OCI-LY3 (cell line): ENCODE results near the gene PEAK1.

Experiments
- EZH2phosphoT487 ChIP-seq: fragments of 200-600 bp; shearing (Covaris generic); IDR thresholded peaks from 2 replicates; pipeline ENCODE4 v1.6.1; 2018; ENCODE audit warnings: antibody characterized with exemption, mixed run types, low read depth
- TF ChIP-seq, protein P1 (sequence below): fragments of 200-600, 300-600 bp; sonication (generic); IDR thresholded peaks from 2 replicates; pipeline ENCODE4 v1.5.1; 2014; ENCODE audit warnings: antibody characterized with exemption, low read length, low read depth

DNA sequence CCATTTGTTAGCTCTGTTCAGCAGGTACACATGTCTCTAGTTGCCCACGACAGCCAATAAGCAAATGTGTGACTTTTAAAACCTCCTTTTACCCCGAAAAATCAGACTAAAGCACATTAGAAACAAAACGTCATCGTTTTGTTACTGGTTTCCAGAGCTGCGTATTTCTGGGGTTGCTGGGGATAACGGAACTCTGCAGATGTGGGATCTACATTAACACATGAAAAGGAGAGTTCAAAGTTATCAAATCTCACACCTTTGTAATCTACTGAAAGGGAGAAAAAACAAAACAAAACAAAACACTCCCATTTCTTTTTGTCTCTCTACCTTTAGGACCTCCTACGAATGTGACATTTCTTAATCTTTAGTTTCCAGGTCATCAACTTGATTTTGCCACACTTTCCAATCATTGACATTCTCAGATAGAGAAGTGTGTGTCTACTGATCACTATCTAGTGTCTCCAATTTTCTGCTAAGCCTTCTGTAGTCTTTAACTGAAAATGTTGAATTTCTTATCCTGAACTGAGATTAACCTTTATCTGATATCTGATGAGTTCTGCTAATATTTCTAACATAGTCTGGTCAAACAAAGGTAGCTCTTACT lies 256.0 kb downstream of the PEAK1 start:
- TF ChIP-seq, protein P1, sequence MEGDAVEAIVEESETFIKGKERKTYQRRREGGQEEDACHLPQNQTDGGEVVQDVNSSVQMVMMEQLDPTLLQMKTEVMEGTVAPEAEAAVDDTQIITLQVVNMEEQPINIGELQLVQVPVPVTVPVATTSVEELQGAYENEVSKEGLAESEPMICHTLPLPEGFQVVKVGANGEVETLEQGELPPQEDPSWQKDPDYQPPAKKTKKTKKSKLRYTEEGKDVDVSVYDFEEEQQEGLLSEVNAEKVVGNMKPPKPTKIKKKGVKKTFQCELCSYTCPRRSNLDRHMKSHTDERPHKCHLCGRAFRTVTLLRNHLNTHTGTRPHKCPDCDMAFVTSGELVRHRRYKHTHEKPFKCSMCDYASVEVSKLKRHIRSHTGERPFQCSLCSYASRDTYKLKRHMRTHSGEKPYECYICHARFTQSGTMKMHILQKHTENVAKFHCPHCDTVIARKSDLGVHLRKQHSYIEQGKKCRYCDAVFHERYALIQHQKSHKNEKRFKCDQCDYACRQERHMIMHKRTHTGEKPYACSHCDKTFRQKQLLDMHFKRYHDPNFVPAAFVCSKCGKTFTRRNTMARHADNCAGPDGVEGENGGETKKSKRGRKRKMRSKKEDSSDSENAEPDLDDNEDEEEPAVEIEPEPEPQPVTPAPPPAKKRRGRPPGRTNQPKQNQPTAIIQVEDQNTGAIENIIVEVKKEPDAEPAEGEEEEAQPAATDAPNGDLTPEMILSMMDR = no peak
- no peak for TF ChIP-seq EZH2phosphoT487
